Type B pancreatic cell (in vitro differentiated cells): ENCODE data around the gene KIFC3. TPM values are rescaled to one million over a fixed set of nuclear protein-coding genes. Genes with fewer than 3 reads are reported as not detected.

Experiments used
- DNase-seq: peaks from one replicate; pipeline ENCODE4 v3.0.0; 2021; ENCODE audit warnings: mixed read lengths; ENCODE audit not compliant: unreplicated experiment; ENCODE audit errors: extremely low spot score
- H3K27ac Mint-ChIP-seq: 2 replicates; pipeline ENCODE4 v1.8.0; 2021; ENCODE audit warnings: mild to moderate bottlenecking, mixed read lengths
- H3K27me3 Mint-ChIP-seq: 2 replicates; pipeline ENCODE4 v1.8.0; 2021; ENCODE audit warnings: mixed read lengths
- H3K36me3 Mint-ChIP-seq: 2 replicates; pipeline ENCODE4 v1.8.0; 2021; ENCODE audit warnings: mixed read lengths
- H3K4me1 Mint-ChIP-seq: one replicate; pipeline ENCODE4 v1.8.0; 2021; ENCODE audit warnings: mixed read lengths; ENCODE audit not compliant: unreplicated experiment
- H3K4me3 Mint-ChIP-seq: 2 replicates; pipeline ENCODE4 v1.8.0; 2021; ENCODE audit warnings: mild to moderate bottlenecking, mixed read lengths
- H3K9me3 Mint-ChIP-seq: 2 replicates; pipeline ENCODE4 v1.8.0; 2021; ENCODE audit warnings: mixed read lengths
- CTCF ChIP-seq: fragments of 200-600 bp; sonication (generic); conservative IDR thresholded peaks from 2 replicates; pipeline ENCODE4 v1.5.0; 2021; ENCODE audit warnings: antibody characterized with exemption, mild to moderate bottlenecking
- total RNA-seq: library from RNA; stranded (reverse); gene quantifications from 2 replicates; pipeline ENCODE4 v1.2.1, GENCODE V29; 2021; ENCODE audit warnings: low replicate concordance

The KIFC3 gene
- total RNA-seq, 1 donor from 2014 or later = 27.3 TPM

- no peak for DNase-seq
- Mint-ChIP-seq H3K4me3 (no peak overlapping the region), H3K36me3 (no peaks in the 10 kb centered on the region), H3K27ac (peak overlapping the region; percentile 87), H3K9me3 (no peaks in the 10 kb centered on the region), H3K4me1 (peaks cover 21% of the 10 kb centered on the region), H3K27me3 (peaks cover 4% of the 10 kb centered on the region)
- TF ChIP-seq CTCF = no peak
Measured at GRCh38 chr16:57809276-57810196, 7.2 kb upstream of the KIFC3 start.

GRCh38 chr16:57808589-57809228, 6.4 kb upstream of the KIFC3 start:
- Mint-ChIP-seq H3K4me3 (peak overlapping the region; percentile 63), H3K9me3 (no peaks in the 10 kb centered on the region), H3K36me3 (no peaks in the 10 kb centered on the region), H3K27ac (peak overlapping the region; percentile 84), H3K4me1 (peaks cover 26% of the 10 kb centered on the region), H3K27me3 (peaks cover 4% of the 10 kb centered on the region)
- no peak for TF ChIP-seq CTCF
- no peak for DNase-seq

- H3K36me3 Mint-ChIP-seq = no peaks in the 10 kb centered on the region
- peaks cover 4% of the 10 kb centered on the region for H3K27me3 Mint-ChIP-seq
- H3K9me3 Mint-ChIP-seq = no peaks in the 10 kb centered on the region
- peak overlapping the region; percentile 63 for H3K4me3 Mint-ChIP-seq
- TF ChIP-seq CTCF = no peak
- no peak for DNase-seq
- peak overlapping the region; percentile 84 for H3K27ac Mint-ChIP-seq
- H3K4me1 Mint-ChIP-seq = peaks cover 33% of the 10 kb centered on the region
Measured at GRCh38 chr16:57807968-57808528, 5.8 kb upstream of the KIFC3 start.

GRCh38 chr16:57807252-57807967, 5.1 kb upstream of the KIFC3 start:
- DNase-seq = no peak
- Mint-ChIP-seq H3K36me3 (no peaks in the 10 kb centered on the region), H3K27ac (peak overlapping the region; percentile 84), H3K27me3 (peaks cover 4% of the 10 kb centered on the region), H3K4me1 (peaks cover 37% of the 10 kb centered on the region), H3K4me3 (no peak overlapping the region), H3K9me3 (no peaks in the 10 kb centered on the region)
- no peak for TF ChIP-seq CTCF

GRCh38 chr16:57805176-57805575, 2.9 kb upstream of the KIFC3 start:
- no peak overlapping the region for H3K27ac Mint-ChIP-seq
- no peak for TF ChIP-seq CTCF
- H3K36me3 Mint-ChIP-seq = no peaks in the 10 kb centered on the region
- DNase-seq = no peak
- no peaks in the 10 kb centered on the region for H3K9me3 Mint-ChIP-seq
- peaks cover 4% of the 10 kb centered on the region for H3K27me3 Mint-ChIP-seq
- no peak overlapping the region for H3K4me3 Mint-ChIP-seq
- H3K4me1 Mint-ChIP-seq = peaks cover 42% of the 10 kb centered on the region
